CD4-positive, alpha-beta T cell (primary cell): Measurements from ENCODE around the gene NOX4. TPM values are rescaled to one million over a fixed set of nuclear protein-coding genes. Genes with fewer than 3 reads are reported as not detected.
"Not testable (repeated sequence)": the region's sequence is repeated elsewhere in the genome, so short reads cannot be mapped to it uniquely, and the experiment has no call there.

Experiments used
- ATAC-seq: fragments of 200-7000 bp; cut with Tn5 transposase; one replicate; pipeline ENCODE4 v1.10.0; 2022; ENCODE audit warnings: mild to moderate bottlenecking; ENCODE audit not compliant: poor library complexity
- CTCF ChIA-PET: fragments of 350-600 bp; sonication (Branson Sonifier 250); formaldehyde crosslinking; loops from one replicate; lab custom pipeline; 2021; ENCODE audit warnings: antibody characterized with exemption, inconsistent platforms; lab: Charles Lee
- POLR2A ChIA-PET: fragments of 350-600 bp; sonication (Branson Sonifier 250); formaldehyde crosslinking; loops from one replicate; lab custom pipeline; 2021; ENCODE audit warnings: antibody characterized with exemption, inconsistent platforms; lab: Charles Lee
- DNase-seq, 14 experiments: peaks; one replicate each; pipeline ENCODE4 v3.0.0-alpha.2; 2013 to 2020; ENCODE audit warnings: mixed read lengths in 2 of 14
- H3K27ac ChIP-seq, 2 donors: one replicate each; pipeline versions ENCODE4 v1.5.1 to v1.7.0; 2013; ENCODE audit warnings: low read length in 2 of 2, low read depth in 1 of 2, mild to moderate bottlenecking in 1 of 2
- H3K27me3 ChIP-seq, 2 experiments: 1 replicate in 1 of 2; 2 replicates in 1 of 2; pipeline versions ENCODE4 v1.6.1 to v1.7.0; 2013; ENCODE audit warnings: low read length in 2 of 2, control low read depth in 1 of 2, mild to moderate bottlenecking in 1 of 2, moderate library complexity in 1 of 2; ENCODE audit not compliant: insufficient read depth in 2 of 2, control insufficient read depth in 1 of 2
- H3K36me3 ChIP-seq: one replicate; pipeline ENCODE4 v1.6.1; 2013; ENCODE audit warnings: low read length, control low read depth; ENCODE audit not compliant: insufficient read depth
- H3K4me1 ChIP-seq: one replicate; pipeline ENCODE4 v1.6.1; 2013; ENCODE audit warnings: low read length, control low read depth; ENCODE audit not compliant: insufficient read depth
- H3K4me3 ChIP-seq: one replicate; pipeline ENCODE4 v1.5.1; 2013; ENCODE audit warnings: mild to moderate bottlenecking, low read length, moderate library complexity
- H3K9me3 ChIP-seq, 2 experiments: 1 replicate in 1 of 2; 2 replicates in 1 of 2; pipeline versions ENCODE4 v1.6.1 to v1.7.0; 2013; ENCODE audit warnings: low read length in 2 of 2, mild to moderate bottlenecking in 2 of 2, control low read depth in 1 of 2, moderate library complexity in 1 of 2; ENCODE audit not compliant: control insufficient read depth in 1 of 2, insufficient read depth in 1 of 2
- H3K27ac Mint-ChIP-seq: one replicate; pipeline ENCODE4 v1.8.0; 2020; ENCODE audit warnings: mixed read lengths
- H3K27me3 Mint-ChIP-seq: one replicate; pipeline ENCODE4 v1.8.0; 2021; ENCODE audit warnings: mixed read lengths
- H3K36me3 Mint-ChIP-seq: one replicate; pipeline ENCODE4 v1.8.0; 2021; ENCODE audit warnings: low read depth, mixed read lengths
- H3K4me1 Mint-ChIP-seq: one replicate; pipeline ENCODE4 v1.8.0; 2021; ENCODE audit warnings: low read depth, mixed read lengths
- H3K4me3 Mint-ChIP-seq: one replicate; pipeline ENCODE4 v1.8.0; 2020; ENCODE audit warnings: mild to moderate bottlenecking, mixed read lengths
- H3K9me3 Mint-ChIP-seq: one replicate; pipeline ENCODE4 v1.8.0; 2020; ENCODE audit warnings: mixed read lengths
- intact Hi-C, 2 experiments: fragments of 100-400 bp; cut with DNase I in 1 of 2; cut with micrococcal nuclease in 1 of 2; formaldehyde crosslinking; loops; one replicate each; pipeline versions ENCODE4 v1.15.1 to v1.9.0; 2023 to 2025; cut with DNase I, micrococcal nuclease
- total RNA-seq, 174 experiments: library from RNA in 2 of 174; stranded (reverse) in 2 of 174; gene quantifications; one replicate each; pipeline ENCODE4 v1.2.3 and lab custom pipeline; 2021 to 2026
- TF ChIP-seq, protein P1 (sequence below): fragments of 200-600 bp; IDR thresholded peaks from one replicate; pipeline ENCODE4 v1.8.0; 2022; ENCODE audit warnings: antibody characterized with exemption, mild to moderate bottlenecking

NOX4 gene
- total RNA-seq, 2 experiments from 2014 or later: not detected

DNA sequence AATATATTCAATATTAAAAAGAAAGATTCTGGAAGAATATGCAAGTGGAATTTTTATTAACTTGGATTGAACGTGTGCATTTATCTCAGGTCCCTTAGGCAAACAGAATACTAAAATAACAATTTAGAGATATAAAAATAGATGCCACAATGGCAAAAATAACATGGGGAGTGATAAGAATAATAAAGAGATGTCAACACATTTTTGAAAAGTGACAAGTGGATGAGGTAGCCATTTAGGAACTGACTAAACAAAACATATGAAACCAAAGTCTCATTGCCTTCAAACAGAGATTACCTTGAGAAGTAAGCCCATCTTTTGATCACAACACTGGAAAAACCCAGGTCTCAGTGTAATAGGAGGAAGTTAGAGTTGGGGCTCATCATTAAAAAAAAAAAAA, 112.2 kb downstream of the NOX4 start:
- CTCF ChIA-PET: not testable (repeated sequence)

DNA sequence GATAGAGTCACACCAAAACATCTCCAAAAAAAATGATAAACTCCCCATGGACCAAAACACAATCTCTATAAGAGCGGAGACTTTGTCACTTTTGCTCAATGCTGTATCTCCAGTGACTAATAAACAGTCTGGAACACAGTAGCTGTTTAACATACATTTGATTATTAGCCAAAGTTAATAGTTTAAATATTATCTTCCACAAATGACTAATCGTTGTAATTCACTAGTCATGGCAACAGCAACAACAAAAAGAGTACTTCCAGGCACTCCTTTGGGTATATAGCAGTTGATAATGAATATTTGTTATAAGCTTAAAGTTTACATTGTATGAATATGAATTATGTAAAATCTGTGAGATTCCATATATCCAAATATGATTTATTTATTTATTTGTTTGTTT, 121.8 kb downstream of the NOX4 start:
- H3K9me3 ChIP-seq, H3K4me3 Mint-ChIP-seq, H3K27me3 Mint-ChIP-seq, H3K4me3 ChIP-seq, ATAC-seq, POLR2A ChIA-PET, H3K36me3 Mint-ChIP-seq, DNase-seq, H3K9me3 Mint-ChIP-seq, H3K27me3 ChIP-seq, intact Hi-C loops, H3K27ac ChIP-seq, H3K27ac Mint-ChIP-seq, H3K4me1 ChIP-seq, CTCF ChIA-PET, H3K36me3 ChIP-seq, H3K4me1 Mint-ChIP-seq: not testable (repeated sequence)

More for the DNA sequence above, 112.2 kb downstream of the NOX4 start:
- H3K9me3 Mint-ChIP-seq, H3K4me3 Mint-ChIP-seq, H3K27ac ChIP-seq, H3K27me3 Mint-ChIP-seq, H3K9me3 ChIP-seq, H3K27ac Mint-ChIP-seq, intact Hi-C loops, POLR2A ChIA-PET, H3K4me1 Mint-ChIP-seq, H3K36me3 Mint-ChIP-seq, DNase-seq, ATAC-seq, H3K36me3 ChIP-seq, H3K27me3 ChIP-seq, H3K4me3 ChIP-seq, H3K4me1 ChIP-seq: not testable (repeated sequence)

DNA sequence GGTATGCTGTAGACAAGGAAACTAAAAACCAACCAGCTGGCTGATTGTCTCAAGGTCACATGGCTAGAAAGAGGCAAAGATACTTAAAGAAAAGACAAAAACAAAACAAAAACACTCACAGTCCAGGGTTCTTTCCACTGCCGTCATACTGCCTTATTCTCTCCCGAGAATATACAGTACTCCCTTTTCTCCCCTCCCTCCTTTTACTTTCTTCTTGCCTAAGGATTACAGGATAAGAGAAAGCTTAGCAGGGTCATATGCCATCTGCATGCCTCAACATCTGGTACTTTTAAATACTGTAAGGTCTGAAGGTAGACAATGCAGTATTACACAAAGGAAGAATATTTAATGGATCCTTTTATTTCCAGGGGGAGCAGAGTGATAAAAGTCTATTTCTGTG, 126.3 kb downstream of the NOX4 start:
- H3K4me1 ChIP-seq, H3K27ac Mint-ChIP-seq, H3K4me1 Mint-ChIP-seq, H3K9me3 Mint-ChIP-seq, intact Hi-C loops, H3K4me3 ChIP-seq, H3K36me3 Mint-ChIP-seq, H3K9me3 ChIP-seq, H3K27ac ChIP-seq, DNase-seq, POLR2A ChIA-PET, H3K27me3 ChIP-seq, ATAC-seq, H3K4me3 Mint-ChIP-seq, CTCF ChIA-PET, H3K36me3 ChIP-seq, H3K27me3 Mint-ChIP-seq: not testable (repeated sequence)

- H3K9me3 Mint-ChIP-seq: no peaks in the 10 kb centered on the region
- intact Hi-C loops: no loop called here
- no peaks in the 10 kb centered on the region for H3K36me3 Mint-ChIP-seq
- POLR2A ChIA-PET: no interaction called here
- no peak overlapping the region for H3K4me3 Mint-ChIP-seq
- no peaks in the 10 kb centered on the region for H3K4me1 Mint-ChIP-seq
- Histone ChIP-seq H3K4me3 (no peak overlapping the region), H3K9me3 (no peaks in the 10 kb centered on the region), H3K36me3 (no peaks in the 10 kb centered on the region), H3K27ac (no peak overlapping the region), H3K4me1 (no peaks in the 10 kb centered on the region), H3K27me3 (no peaks in the 10 kb centered on the region)
- H3K27ac Mint-ChIP-seq: no peak overlapping the region
- TF ChIP-seq, protein P1, sequence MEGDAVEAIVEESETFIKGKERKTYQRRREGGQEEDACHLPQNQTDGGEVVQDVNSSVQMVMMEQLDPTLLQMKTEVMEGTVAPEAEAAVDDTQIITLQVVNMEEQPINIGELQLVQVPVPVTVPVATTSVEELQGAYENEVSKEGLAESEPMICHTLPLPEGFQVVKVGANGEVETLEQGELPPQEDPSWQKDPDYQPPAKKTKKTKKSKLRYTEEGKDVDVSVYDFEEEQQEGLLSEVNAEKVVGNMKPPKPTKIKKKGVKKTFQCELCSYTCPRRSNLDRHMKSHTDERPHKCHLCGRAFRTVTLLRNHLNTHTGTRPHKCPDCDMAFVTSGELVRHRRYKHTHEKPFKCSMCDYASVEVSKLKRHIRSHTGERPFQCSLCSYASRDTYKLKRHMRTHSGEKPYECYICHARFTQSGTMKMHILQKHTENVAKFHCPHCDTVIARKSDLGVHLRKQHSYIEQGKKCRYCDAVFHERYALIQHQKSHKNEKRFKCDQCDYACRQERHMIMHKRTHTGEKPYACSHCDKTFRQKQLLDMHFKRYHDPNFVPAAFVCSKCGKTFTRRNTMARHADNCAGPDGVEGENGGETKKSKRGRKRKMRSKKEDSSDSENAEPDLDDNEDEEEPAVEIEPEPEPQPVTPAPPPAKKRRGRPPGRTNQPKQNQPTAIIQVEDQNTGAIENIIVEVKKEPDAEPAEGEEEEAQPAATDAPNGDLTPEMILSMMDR: no peak
- CTCF ChIA-PET: no interaction called here
- DNase-seq (no peak), ATAC-seq (no peak)
- H3K27me3 Mint-ChIP-seq: no peaks in the 10 kb centered on the region
Observed at GRCh38 chr11:89361734-89362133, 129.4 kb downstream of the NOX4 start.

DNA sequence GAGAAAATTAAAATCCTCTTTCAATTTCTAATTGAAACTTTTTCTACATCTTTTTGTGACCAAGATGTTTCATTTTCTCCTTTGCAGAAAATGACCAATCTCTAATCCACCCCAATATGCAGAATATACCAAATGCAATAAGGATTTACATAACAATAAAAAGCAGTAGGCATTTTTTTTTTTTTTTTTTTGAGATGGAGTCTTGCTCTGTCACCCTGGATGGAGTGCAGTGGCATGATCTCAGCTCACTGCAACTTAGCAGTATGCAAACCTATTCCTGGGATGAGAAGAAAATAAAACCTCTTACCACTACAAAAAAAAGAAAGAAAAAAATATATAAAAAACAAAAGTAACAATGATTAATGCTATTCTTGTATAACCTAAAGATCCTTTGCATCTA, 132.0 kb downstream of the NOX4 start:
- H3K27me3 Mint-ChIP-seq, DNase-seq, H3K27ac Mint-ChIP-seq, H3K4me3 Mint-ChIP-seq, H3K36me3 Mint-ChIP-seq, H3K4me3 ChIP-seq, intact Hi-C loops, H3K4me1 ChIP-seq, H3K9me3 ChIP-seq, CTCF ChIA-PET, H3K36me3 ChIP-seq, H3K4me1 Mint-ChIP-seq, POLR2A ChIA-PET, H3K27me3 ChIP-seq, H3K9me3 Mint-ChIP-seq, ATAC-seq, H3K27ac ChIP-seq: not testable (repeated sequence)
